ENCODE data around the gene SLC1A6.
"Not testable (repeated sequence)": the region's sequence is repeated elsewhere in the genome, so short reads cannot be mapped to it uniquely, and the experiment has no call there.

SLC1A6 gene

DNA sequence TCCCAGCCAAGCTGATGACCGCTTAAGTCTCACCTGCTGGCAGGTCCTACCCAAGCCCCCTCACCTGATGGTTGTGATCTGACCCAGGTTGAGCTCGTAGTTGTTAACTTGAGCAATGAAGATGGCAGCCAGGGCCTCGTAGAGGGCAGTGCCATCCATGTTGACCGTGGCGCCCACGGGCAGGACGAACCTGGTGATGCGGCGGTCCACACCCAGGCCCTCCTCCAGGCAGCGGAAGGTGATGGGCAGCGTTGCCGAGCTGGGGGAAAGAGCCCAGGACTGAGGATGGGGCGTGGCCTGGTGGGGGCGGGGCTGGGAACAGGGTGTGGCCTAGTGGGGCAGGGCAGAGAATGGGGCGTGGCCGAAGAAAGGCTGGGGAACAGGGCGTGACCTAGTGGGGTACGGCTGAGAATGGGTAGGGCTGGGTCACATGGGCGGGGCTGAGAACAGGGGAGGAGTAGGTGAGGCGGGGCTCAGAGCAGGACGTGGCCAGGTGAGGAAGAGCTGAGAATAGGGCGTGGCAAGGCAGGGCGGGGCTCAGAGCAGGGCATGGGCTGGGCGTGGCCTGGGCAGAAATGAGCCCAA, 25.5 kb downstream of the SLC1A6 start:
- DNase-seq = no peak

DNA sequence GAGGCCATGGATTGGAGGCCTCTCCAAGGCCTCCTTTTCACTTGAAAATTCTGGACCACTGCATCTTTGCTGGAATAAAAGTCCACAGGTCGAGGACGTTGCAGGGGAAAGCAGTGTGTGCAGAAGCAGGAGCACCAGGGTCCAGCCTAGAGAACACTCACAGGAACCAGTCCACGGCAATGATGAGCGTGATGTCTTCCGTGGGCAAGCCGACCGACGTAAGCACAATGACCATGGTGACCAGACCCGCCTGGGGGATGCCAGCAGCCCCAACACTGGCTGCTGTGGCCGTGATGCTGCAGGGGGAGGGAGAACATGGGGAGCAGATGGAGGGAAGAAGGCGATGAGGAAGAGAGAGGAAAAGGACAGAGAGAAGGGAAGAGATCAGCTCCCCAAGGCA, 26.9 kb downstream of the SLC1A6 start:
- DNase-seq = no peak

DNA sequence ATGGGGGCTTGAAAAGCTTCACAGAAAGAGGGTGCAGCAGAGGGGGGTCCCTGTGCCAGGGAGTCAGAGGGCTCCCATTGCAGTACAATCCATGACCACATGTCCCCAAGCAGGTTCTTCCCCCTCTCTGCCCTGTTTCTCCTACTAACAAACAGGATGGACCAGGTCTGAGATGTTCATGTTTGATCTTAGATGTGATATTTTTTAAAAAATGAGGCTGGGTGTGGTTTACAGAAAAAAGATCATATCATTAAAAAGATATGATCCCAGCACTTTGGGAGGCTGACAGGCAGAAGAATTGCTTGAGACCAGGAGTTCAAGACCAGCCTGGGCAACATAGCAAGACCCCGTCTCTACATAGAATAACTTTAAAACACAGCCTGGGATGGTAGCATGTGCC, 29.2 kb downstream of the SLC1A6 start:
- no peak for DNase-seq

DNA sequence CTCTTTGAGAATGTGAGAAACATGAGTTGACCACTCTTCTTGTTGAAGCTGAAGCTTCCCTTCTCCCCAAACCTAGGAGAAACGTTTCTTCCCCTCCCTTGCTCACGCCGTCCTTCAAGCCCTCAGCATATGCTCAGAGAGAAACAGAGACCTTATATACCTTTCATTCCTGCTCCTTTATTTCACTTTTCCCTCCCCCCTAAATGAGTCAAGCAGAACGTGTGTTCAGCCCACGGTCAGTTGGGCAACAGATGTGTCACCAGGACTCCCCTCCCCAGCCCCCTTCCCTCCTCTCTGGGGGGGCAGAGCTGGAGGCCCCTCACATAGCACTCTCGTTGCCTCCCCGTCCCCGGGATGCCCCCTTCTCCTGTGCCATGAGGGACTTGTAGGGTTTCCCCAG, 29.8 kb downstream of the SLC1A6 start:
- no peak for DNase-seq

DNA sequence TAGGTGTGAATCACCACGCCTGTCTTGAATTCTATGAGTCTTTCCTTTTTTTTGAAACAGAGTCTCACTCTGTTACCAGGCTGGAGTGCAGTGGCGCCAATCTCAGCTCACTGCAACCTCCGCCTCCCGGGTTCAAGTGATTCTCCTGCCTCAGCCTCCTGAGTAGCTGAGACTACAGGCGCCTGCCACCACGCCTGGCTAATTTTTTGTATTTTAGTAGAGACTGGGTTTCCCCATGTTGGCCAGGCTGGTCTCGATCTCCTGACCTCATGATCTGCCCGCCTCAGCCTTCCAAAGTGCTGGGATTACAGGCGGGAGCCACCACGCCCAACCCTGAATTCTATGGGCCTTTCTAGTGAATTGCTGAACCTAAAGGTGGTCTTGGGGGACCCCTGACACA, 30.3 kb downstream of the SLC1A6 start:
- DNase-seq = not testable (repeated sequence)

DNA sequence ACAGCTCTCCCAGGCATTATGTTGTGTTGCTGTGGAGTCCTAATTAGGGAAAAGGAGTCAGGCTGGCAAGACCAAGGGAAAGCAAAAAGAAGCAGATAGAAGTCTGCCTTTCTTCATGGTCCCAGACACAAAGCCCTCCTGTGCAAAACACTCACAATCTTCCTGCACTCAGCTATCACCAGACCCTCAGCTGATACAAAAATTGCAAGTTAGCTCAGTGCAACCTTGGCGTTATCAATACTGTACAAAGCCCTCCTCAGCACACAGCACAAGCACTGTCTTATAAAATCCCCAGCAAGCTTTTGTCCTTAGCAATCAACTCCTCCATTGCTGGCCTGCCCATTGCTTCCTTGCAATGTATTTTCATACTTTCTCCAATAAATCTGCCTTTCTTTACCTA, 35.2 kb downstream of the SLC1A6 start:
- no peak for DNase-seq

DNA sequence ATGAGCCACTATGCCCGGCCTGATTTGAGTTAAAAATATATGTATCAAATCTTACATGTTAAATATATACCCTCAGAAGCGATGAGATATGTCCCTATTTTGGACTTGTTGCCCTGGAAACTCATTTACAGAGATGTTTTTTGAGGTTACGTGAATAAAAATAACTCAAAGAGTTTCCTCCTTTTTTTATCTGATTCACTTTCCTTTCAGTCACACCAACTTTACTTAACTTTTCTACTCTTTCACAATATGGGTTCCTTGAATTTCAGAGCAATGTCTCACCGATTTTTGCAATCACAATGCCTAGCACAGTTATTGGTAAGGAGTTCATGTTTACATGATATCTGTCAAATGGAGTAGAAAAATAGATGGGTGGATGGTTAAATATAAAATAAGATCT, 36.1 kb downstream of the SLC1A6 start:
- DNase-seq = no peak

DNA sequence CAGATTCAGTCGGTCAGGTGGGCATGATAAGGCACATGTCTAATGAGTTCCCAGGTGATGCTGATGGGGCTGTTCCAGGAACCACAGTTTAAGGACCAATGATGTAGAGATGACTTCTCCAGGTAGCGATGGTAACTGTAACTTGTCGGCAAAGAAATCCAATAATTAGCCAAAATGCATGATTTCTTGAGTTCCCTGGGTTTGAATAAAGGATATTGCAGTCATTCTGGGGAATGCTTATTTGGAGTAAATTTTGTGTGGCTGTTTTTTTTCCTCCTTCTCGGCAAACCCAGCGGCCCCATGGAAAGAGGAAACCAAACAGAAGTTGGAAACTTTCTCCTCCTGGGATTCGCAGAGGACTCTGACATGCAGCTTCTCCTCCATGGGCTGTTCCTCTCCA, 38.5 kb downstream of the SLC1A6 start, which contains the start of gene OR7C2:
TSS of gene OR7C2 (plus strand) at position 301 of the 400 bp plus-strand sequence. CDS start at position 301, 0 bp downstream.
- no peak for DNase-seq

DNA sequence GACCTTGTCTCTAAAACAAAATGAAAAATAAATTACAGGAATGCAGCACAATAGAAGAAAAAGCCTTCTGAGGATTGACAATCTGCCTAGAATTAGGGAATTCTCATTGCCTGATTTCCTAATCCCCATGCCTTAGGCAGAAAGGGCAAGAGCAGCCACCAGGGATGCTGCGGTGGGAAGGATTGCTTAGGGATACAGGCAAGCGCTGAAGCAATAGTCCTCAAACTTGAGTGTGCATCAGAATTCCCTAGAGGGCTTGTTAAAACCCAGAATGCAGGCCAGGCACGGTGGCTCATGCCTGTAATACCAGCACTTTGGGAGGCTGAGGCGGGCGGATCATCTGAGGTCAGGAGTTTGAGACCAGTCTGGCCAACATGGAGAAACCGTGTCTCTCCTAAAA, 39.4 kb downstream of the SLC1A6 start:
- no peak for DNase-seq

DNA sequence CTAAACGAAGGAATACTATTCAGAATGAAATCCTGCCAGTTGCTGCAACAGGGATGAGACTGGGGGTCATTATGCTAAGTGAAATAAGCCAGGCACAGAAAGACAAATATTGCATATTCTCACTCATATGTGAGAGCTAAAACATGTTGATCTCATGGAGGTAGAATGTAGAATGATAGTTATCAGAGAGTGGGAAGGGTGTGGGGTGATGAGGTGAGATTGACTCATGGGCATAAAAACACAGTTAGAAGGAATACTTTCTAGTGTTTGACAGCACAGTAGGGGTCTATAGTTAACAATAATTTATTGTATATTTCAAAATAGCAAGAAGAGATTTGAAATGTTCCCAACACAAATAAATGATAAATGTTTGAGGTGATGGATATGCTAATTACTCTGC, 46.2 kb downstream of the SLC1A6 start:
- DNase-seq = no peak

DNA sequence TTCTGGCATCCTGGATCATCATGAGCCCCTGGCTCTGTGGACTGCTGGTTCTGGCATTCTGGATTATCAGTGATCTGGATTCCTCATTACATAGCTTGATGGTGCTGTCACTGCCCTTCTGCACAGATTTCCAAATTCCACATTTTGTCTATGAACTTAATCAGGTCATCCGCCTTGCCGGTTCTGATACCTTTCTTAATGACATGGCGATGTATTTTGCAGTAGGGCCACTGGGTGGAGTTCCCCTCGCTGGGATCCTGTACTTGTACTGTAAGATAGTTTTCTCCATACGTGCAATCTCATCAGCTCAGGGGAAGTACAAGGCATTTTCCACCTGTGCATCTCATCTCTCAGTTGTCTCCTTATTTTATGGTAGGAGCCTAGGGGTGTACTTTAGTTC, 62.8 kb downstream of the SLC1A6 start:
- DNase-seq = no peak

DNA sequence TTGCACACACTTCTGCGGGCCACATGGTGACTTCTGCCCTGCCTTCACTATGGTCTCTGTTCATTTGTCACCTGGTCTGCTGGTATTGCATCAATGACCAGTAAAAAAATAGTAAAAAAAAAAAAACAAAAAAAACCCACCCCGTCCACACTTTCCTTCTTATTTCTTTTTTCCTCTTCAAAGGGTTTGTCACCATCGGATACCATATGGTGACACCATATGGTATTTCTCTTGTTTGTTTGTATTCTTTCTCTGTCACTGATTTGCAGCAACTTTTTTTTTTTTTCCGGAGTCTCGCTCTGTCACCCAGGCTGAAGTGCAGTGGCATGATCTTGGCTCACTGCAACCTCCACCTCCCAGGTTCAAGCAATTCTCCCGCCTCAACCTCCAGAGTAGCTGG, 64.5 kb downstream of the SLC1A6 start:
- DNase-seq = no peak

DNA sequence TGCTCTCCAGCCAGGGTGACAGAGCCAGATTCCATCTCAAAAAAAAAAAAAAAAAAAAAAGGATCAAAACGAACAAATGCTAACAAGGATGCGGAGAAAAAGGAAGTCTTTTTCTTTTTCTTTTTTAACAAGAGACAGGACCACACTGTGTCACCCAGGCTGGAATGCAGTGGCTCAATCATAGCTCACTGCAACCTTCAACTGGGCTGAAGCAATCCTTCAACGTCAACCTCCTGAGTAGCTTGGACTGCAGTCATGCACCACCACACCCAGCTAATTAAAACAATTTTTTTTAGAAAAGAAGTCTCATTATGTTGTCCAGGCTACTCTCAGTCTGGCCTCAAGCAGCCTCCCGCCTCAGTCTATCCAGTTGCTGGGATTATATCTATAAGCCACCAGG, 73.0 kb downstream of the SLC1A6 start:
- no peak for DNase-seq

DNA sequence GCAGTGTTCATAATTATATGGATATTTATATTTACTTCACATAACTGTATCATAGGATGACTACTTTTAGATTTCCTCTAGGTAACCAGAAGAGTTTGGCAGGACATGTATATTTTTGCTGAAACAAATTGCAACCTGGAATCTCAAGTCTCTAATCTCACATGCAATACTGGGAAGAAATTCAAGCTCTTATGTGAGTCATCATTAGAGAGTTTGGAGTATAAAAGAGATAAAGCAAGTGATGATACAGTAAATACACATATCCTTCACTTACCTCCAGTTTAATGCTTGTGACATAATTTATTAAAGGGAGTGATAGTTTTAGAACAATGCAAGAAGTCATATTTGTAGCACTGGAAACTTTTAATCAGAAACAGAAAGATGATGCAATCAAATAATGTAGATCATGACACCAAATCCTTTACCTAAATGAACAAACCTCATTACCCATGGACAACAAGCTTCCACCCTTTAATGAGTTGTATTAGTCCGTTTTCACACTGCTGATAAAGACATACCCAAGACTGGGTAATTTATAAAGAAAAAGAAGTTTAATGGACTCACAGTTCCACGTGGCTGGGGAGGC, 77.9 kb downstream of the SLC1A6 start:
- DNase-seq = no peak
